SH-SY5Y (cell line): ENCODE data around the gene DENND2A.

Experiments
- GATA2 ChIP-seq: IDR thresholded peaks from 2 replicates; pipeline ENCODE4 v1.6.1; 2011; ENCODE audit warnings: mild to moderate bottlenecking, low read depth, low read length
- GATA3 ChIP-seq: IDR thresholded peaks from 2 replicates; pipeline ENCODE4 v1.6.1; 2011; ENCODE audit warnings: low read depth, mild to moderate bottlenecking, low read length, moderate library complexity

- TF ChIP-seq GATA2 (no peak), GATA3 (no peak)
Observed at GRCh38 chr7:140557069-140557468, 83.5 kb downstream of the DENND2A start.
